NCI-H526 (cell line): ENCODE measurements around the gene APBB2.
A peak's percentile ranks its signal among the peaks of the same experiment; 100 is the strongest.
"Not testable (repeated sequence)": the region's sequence is repeated elsewhere in the genome, so short reads cannot be mapped to it uniquely, and the experiment has no call there.

Experiments used
- DNase-seq, 2 experiments: peaks; one replicate each; lab custom pipeline; 2025; lab: John Stamatoyannopoulos, UW

Gene APBB2

GRCh38 chr4:40905414-40905813 lies 308.9 kb downstream of the APBB2 start:
- DNase-seq, result no peak

- not testable (repeated sequence) for DNase-seq
Observed at GRCh38 chr4:40900531-40900930, 313.8 kb downstream of the APBB2 start.

- DNase-seq, result peak; percentile 52 to 89
Observed at GRCh38 chr4:40897557-40898203, 316.7 kb downstream of the APBB2 start.

- no peak for DNase-seq
Observed at GRCh38 chr4:40890764-40891163, 323.6 kb downstream of the APBB2 start.

GRCh38 chr4:40890199-40890598 lies 324.1 kb downstream of the APBB2 start:
- no peak for DNase-seq

GRCh38 chr4:40888933-40889332 lies 325.4 kb downstream of the APBB2 start:
- DNase-seq, result no peak

GRCh38 chr4:40887764-40888131 lies 326.6 kb downstream of the APBB2 start:
- no peak for DNase-seq

- DNase-seq, result no peak
Observed at GRCh38 chr4:40886931-40887763, 327.2 kb downstream of the APBB2 start.

GRCh38 chr4:40881851-40882250 lies 332.5 kb downstream of the APBB2 start:
- no peak for DNase-seq

GRCh38 chr4:40881096-40881495 lies 333.2 kb downstream of the APBB2 start:
- DNase-seq, result no peak

GRCh38 chr4:40878548-40879055 lies 335.7 kb downstream of the APBB2 start:
- no peak for DNase-seq

GRCh38 chr4:40877081-40877480 lies 337.3 kb downstream of the APBB2 start:
- no peak for DNase-seq

GRCh38 chr4:40875507-40876150 lies 338.7 kb downstream of the APBB2 start:
- DNase-seq, result no peak

GRCh38 chr4:40874901-40875300 lies 339.4 kb downstream of the APBB2 start:
- DNase-seq, result no peak

GRCh38 chr4:40874331-40874730 lies 340.0 kb downstream of the APBB2 start:
- no peak for DNase-seq

- DNase-seq, result no peak
Observed at GRCh38 chr4:40871695-40872250, 342.6 kb downstream of the APBB2 start.

GRCh38 chr4:40870150-40870549 lies 344.2 kb downstream of the APBB2 start:
- DNase-seq, result no peak

GRCh38 chr4:40865696-40866095 lies 348.6 kb downstream of the APBB2 start:
- no peak for DNase-seq

- DNase-seq, result no peak
Observed at GRCh38 chr4:40864531-40864930, 349.8 kb downstream of the APBB2 start.

- DNase-seq, result no peak
Observed at GRCh38 chr4:40858962-40859361, 355.4 kb downstream of the APBB2 start.

GRCh38 chr4:40857956-40858355 lies 356.4 kb downstream of the APBB2 start:
- no peak for DNase-seq

- peak; percentile 67 to 95 for DNase-seq
Observed at GRCh38 chr4:40856840-40857362, 357.4 kb downstream of the APBB2 start.
